ENCODE measurements around the gene CLINT1. TPM values are rescaled to one million over a fixed set of nuclear protein-coding genes. Genes with fewer than 3 reads are reported as not detected.

Gene CLINT1
- total RNA-seq, 1 experiment from 2014 or later: 69.6 TPM

DNA sequence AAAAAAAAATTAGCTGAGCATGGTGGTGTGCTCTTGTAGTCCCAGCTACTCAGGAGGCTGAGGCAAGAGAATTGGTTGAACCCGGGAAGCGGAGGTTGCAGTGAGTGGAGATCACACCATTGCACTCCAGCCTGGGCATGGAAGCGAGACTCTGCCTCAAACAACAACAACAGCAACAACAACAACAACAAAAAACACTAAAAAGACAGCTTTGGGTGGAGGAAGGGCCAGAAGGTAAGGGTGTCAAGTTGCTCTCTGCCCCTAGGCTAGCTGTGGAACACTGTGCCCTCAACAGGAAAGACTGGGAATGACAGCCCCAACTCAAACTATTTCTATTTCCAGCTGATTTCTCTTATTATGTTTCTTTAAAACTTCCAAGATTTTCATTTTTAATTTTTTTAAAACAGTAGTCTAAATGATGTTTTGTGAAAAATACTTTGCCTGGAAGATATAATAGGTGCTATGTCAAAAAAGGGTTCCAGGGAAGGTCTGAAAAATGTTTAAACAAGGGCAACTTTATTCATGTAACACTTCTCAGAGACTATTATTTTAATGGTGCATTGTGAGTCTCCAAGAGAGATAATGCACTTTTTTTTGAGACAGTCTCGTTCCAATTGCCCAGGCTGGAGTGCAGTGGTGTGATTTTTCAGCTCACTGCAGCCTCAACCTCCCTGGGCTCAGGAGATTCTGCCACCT lies 29.9 kb downstream of the CLINT1 start:
- Histone ChIP-seq H3K27me3 (replicated peaks; ENCODE audit: insufficient read depth, low read depth, low read length, poor library complexity) (no peaks in the 10 kb centered on the region), H3K36me3 (ENCODE audit: insufficient read depth, low read length, poor library complexity, severe bottlenecking) (no peaks in the 10 kb centered on the region), H3K9me3 (ENCODE audit: low read depth, low read length, poor library complexity, severe bottlenecking) (no peaks in the 10 kb centered on the region), H3K4me3 (ENCODE audit: low read depth, low read length, poor library complexity, severe bottlenecking) (no peak overlapping the region), H3K27ac (ENCODE audit: low read depth, low read length, poor library complexity, severe bottlenecking) (no peak overlapping the region), H3K4me1 (ENCODE audit: insufficient read depth, low read length, poor library complexity, severe bottlenecking) (peaks cover 22% of the 10 kb centered on the region)
- no peak for TF ChIP-seq EZH2 (IDR thresholded peaks at IDR 0.05; ENCODE audit: borderline replicate concordance, low read depth, low read length, poor library complexity, severe bottlenecking)
- TF ChIP-seq, protein P1, sequence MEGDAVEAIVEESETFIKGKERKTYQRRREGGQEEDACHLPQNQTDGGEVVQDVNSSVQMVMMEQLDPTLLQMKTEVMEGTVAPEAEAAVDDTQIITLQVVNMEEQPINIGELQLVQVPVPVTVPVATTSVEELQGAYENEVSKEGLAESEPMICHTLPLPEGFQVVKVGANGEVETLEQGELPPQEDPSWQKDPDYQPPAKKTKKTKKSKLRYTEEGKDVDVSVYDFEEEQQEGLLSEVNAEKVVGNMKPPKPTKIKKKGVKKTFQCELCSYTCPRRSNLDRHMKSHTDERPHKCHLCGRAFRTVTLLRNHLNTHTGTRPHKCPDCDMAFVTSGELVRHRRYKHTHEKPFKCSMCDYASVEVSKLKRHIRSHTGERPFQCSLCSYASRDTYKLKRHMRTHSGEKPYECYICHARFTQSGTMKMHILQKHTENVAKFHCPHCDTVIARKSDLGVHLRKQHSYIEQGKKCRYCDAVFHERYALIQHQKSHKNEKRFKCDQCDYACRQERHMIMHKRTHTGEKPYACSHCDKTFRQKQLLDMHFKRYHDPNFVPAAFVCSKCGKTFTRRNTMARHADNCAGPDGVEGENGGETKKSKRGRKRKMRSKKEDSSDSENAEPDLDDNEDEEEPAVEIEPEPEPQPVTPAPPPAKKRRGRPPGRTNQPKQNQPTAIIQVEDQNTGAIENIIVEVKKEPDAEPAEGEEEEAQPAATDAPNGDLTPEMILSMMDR (conservative IDR thresholded peaks at IDR 0.05; ENCODE audit: low read depth, low read length): peak; percentile 53
- intact Hi-C loops (cut with micrococcal nuclease; ENCODE audit: unreplicated experiment): no loop called here
- POLR2A ChIA-PET (ENCODE audit: low non-redundant PET): no interaction called here
- BruUV-seq (replicated peaks): no TSS peak
- CTCF ChIA-PET: no interaction called here
- peak; percentile 16 for DNase-seq (ENCODE audit: low spot score)

DNA sequence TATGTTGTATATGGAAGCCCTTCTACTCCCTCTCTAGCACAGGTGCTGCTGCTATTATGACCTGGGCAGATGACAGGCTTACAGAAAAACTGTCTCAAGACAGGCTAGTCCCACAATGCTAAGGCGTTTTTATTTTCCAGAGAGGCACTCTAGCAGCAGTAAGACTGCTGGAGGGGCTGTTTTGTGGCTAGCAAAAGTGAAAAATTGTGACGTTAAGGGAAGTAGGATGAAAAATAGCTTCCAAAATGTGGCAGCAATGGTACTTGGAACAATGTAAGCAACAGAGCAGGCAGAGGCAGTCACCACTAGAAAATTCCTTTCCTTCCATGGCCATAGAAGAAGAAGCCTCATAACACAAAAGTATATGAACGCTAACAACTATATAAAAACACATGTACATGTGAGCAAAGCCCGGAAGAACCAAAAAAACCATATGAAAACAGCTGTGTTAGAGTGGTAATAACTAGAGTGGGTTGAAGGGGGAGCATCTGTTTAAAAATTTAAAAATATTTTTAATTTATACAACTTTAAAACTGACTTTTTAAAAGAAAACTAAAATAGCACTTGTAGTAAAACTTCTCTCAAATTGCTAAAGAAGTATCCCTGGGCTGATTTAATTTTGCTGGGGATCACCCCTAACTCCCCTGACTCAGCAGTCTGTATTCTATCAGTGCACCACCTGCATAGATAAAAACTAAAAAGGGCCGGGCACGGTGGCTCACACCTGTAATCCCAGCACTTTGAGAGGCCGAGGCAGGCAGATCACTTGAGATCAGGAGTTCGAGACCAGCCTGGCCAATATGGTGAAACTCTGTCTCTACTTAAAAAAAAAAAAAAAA lies 30.6 kb downstream of the CLINT1 start:
- no TSS peak for BruUV-seq (replicated peaks)
- DNase-seq (ENCODE audit: low spot score): no peak
- CTCF ChIA-PET: no interaction called here
- no peaks in the 10 kb centered on the region for H3K9me3 ChIP-seq (ENCODE audit: low read depth, low read length, poor library complexity, severe bottlenecking)
- no peaks in the 10 kb centered on the region for H3K36me3 ChIP-seq (ENCODE audit: insufficient read depth, low read length, poor library complexity, severe bottlenecking)
- H3K4me3 ChIP-seq (ENCODE audit: low read depth, low read length, poor library complexity, severe bottlenecking): no peak overlapping the region
- POLR2A ChIA-PET (ENCODE audit: low non-redundant PET): no interaction called here
- H3K4me1 ChIP-seq (ENCODE audit: insufficient read depth, low read length, poor library complexity, severe bottlenecking): peaks cover 22% of the 10 kb centered on the region
- no peak for TF ChIP-seq EZH2 (IDR thresholded peaks at IDR 0.05; ENCODE audit: borderline replicate concordance, low read depth, low read length, poor library complexity, severe bottlenecking)
- TF ChIP-seq, protein P1 (conservative IDR thresholded peaks at IDR 0.05; ENCODE audit: low read depth, low read length): no peak
- no peaks in the 10 kb centered on the region for H3K27me3 ChIP-seq (replicated peaks; ENCODE audit: insufficient read depth, low read depth, low read length, poor library complexity)
- peak overlapping the region; percentile 37 for H3K27ac ChIP-seq (ENCODE audit: low read depth, low read length, poor library complexity, severe bottlenecking)
- intact Hi-C loops (cut with micrococcal nuclease; ENCODE audit: unreplicated experiment): no loop called here

DNA sequence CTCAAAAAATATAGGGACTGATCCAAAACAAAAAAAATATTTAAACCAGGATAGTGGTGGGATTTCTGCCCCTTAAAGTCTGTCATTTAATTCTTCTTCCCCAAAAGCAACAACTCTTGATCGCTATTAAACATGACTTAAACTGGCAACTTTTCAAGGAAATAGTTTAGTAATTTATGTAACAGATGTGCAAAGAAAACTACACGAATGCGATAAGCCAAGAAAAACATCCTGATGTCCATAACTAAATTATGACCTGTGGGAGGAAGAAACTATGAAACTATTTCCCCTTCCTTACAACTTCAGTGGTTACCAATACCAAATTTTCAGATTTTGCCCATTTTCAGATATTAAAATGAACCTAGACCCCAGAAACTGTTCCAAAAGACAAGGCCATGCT lies 31.5 kb downstream of the CLINT1 start:
- ChIA-PET CTCF (no interaction called here), POLR2A (ENCODE audit: low non-redundant PET) (no interaction called here)
- TF ChIP-seq, protein P1 (conservative IDR thresholded peaks at IDR 0.05; ENCODE audit: low read depth, low read length): no peak
- no peak for TF ChIP-seq EZH2 (IDR thresholded peaks at IDR 0.05; ENCODE audit: borderline replicate concordance, low read depth, low read length, poor library complexity, severe bottlenecking)
- H3K4me1 ChIP-seq (ENCODE audit: insufficient read depth, low read length, poor library complexity, severe bottlenecking): peaks cover 22% of the 10 kb centered on the region
- no peaks in the 10 kb centered on the region for H3K27me3 ChIP-seq (replicated peaks; ENCODE audit: insufficient read depth, low read depth, low read length, poor library complexity)
- no peak for DNase-seq (ENCODE audit: low spot score)
- H3K36me3 ChIP-seq (ENCODE audit: insufficient read depth, low read length, poor library complexity, severe bottlenecking): no peaks in the 10 kb centered on the region
- no TSS peak for BruUV-seq (replicated peaks)
- H3K4me3 ChIP-seq (ENCODE audit: low read depth, low read length, poor library complexity, severe bottlenecking): no peak overlapping the region
- no peak overlapping the region for H3K27ac ChIP-seq (ENCODE audit: low read depth, low read length, poor library complexity, severe bottlenecking)
- H3K9me3 ChIP-seq (ENCODE audit: low read depth, low read length, poor library complexity, severe bottlenecking): no peaks in the 10 kb centered on the region
- intact Hi-C loops (cut with micrococcal nuclease; ENCODE audit: unreplicated experiment): no loop called here
